H1 (cell line): ENCODE data around the gene PAX5. TPM values are rescaled to one million over a fixed set of nuclear protein-coding genes. Genes with fewer than 3 reads are reported as not detected.

Source experiments
- CTCF ChIA-PET: fragments of 300-600 bp; sonication (Branson Sonifier 250); formaldehyde crosslinking; loops from one replicate; lab custom pipeline; 2021; ENCODE audit not compliant: partially characterized antibody; lab: Charles Lee
- POLR2A ChIA-PET: fragments of 300-600 bp; sonication (Branson Sonifier 250); formaldehyde crosslinking; loops from one replicate; lab custom pipeline; 2021; ENCODE audit warnings: inconsistent platforms; ENCODE audit not compliant: partially characterized antibody; lab: Charles Lee
- DNase-seq, 2 experiments: peaks; one replicate each; pipeline versions ENCODE4 v3.0.0 to v3.0.0-alpha.2; 2010 to 2022; ENCODE audit warnings: low spot score in 2 of 2, low read depth in 1 of 2, mixed read lengths in 1 of 2
- FAIRE-seq: peaks from 2 replicates; lab custom pipeline; 2011; peaks lifted over from hg19 to GRCh38; lab: Jason Lieb, UNC
- H2AFZ ChIP-seq: 2 replicates; pipeline ENCODE4 v1.8.1; 2012; ENCODE audit warnings: low read length, inconsistent platforms
- H2AK5ac ChIP-seq: 2 replicates; pipeline ENCODE4 v1.6.1; 2013; ENCODE audit warnings: low read depth, low read length
- H2BK120ac ChIP-seq: replicated peaks from 2 replicates; pipeline ENCODE3; 2013; ENCODE audit warnings: low read depth, low read length, inconsistent platforms
- H2BK12ac ChIP-seq: 2 replicates; pipeline ENCODE4 v1.6.1; 2013; ENCODE audit warnings: low read depth, low read length
- H2BK15ac ChIP-seq: 2 replicates; pipeline ENCODE4 v1.6.1; 2013; ENCODE audit warnings: low read length
- H2BK20ac ChIP-seq: 2 replicates; pipeline ENCODE4 v1.6.1; 2013; ENCODE audit warnings: low read length
- H2BK5ac ChIP-seq: 2 replicates; pipeline ENCODE4 v1.6.1; 2013; ENCODE audit warnings: low read depth, low read length
- H3K14ac ChIP-seq: 2 replicates; pipeline ENCODE4 v1.6.1; 2013; ENCODE audit warnings: inconsistent platforms; ENCODE audit not compliant: insufficient read length
- H3K18ac ChIP-seq: 2 replicates; pipeline ENCODE4 v1.6.1; 2013; ENCODE audit warnings: low read length; ENCODE audit errors: extremely low read depth
- H3K23ac ChIP-seq: 2 replicates; pipeline ENCODE4 v1.6.1; 2013; ENCODE audit warnings: inconsistent platforms; ENCODE audit not compliant: insufficient read length
- H3K23me2 ChIP-seq: 2 replicates; pipeline ENCODE4 v1.6.1; 2013; ENCODE audit warnings: low read depth, low read length
- H3K27ac ChIP-seq: 2 replicates; pipeline ENCODE4 v1.6.1; 2011; ENCODE audit warnings: low read depth, low read length, inconsistent platforms
- H3K27me3 ChIP-seq, 4 experiments: replicated peaks in 1 of 4; 1 replicate in 1 of 4; 2 replicates in 3 of 4; pipeline versions ENCODE4 v1.6.1 to v1.8.1; 2011 to 2013; ENCODE audit warnings: low read length in 3 of 4, mild to moderate bottlenecking in 3 of 4, inconsistent platforms in 2 of 4, mixed read lengths in 2 of 4, moderate library complexity in 1 of 4; ENCODE audit not compliant: control insufficient read depth in 3 of 4, insufficient read depth in 3 of 4; ENCODE audit errors: extremely low read depth in 1 of 4
- H3K36me3 ChIP-seq, 4 experiments: 2 replicates each; pipeline versions ENCODE4 v1.6.1 to v1.8.1; 2011 to 2013; ENCODE audit warnings: mild to moderate bottlenecking in 4 of 4, low read length in 3 of 4, moderate library complexity in 2 of 4, control low read depth in 1 of 4, inconsistent platforms in 1 of 4; ENCODE audit not compliant: insufficient read depth in 4 of 4, control insufficient read depth in 2 of 4
- H3K4ac ChIP-seq: replicated peaks from 2 replicates; pipeline ENCODE3; 2013; ENCODE audit warnings: low read length, low read depth, mixed read lengths, inconsistent platforms; ENCODE audit not compliant: insufficient read length
- H3K4me1 ChIP-seq, 4 experiments: replicated peaks in 1 of 4; 1 replicate in 1 of 4; 2 replicates in 3 of 4; pipeline versions ENCODE4 v1.6.1 to v1.8.1; 2011 to 2013; ENCODE audit warnings: low read length in 3 of 4, inconsistent platforms in 2 of 4, mixed read lengths in 1 of 4; ENCODE audit not compliant: insufficient read depth in 4 of 4, control insufficient read depth in 3 of 4
- H3K4me2 ChIP-seq, 2 experiments: 2 replicates each; pipeline versions ENCODE4 v1.6.1 to v1.8.1; 2011 to 2013; ENCODE audit warnings: low read depth in 2 of 2, low read length in 2 of 2, control low read depth in 1 of 2, inconsistent platforms in 1 of 2, mild to moderate bottlenecking in 1 of 2; ENCODE audit not compliant: insufficient read depth in 1 of 2
- H3K4me3 ChIP-seq, 4 experiments: fragments of 200-600, 300-600 bp in 1 of 4; sonication (generic), shearing (Covaris generic), sonication (Bioruptor Twin) in 1 of 4; 2 replicates each; pipeline versions ENCODE4 v1.5.1 to v1.8.1; 2011 to 2016; ENCODE audit warnings: low read length in 4 of 4, low read depth in 3 of 4, control low read depth in 2 of 4, inconsistent platforms in 2 of 4, mild to moderate bottlenecking in 2 of 4, mixed read lengths in 1 of 4, moderate library complexity in 1 of 4; ENCODE audit not compliant: insufficient read depth in 2 of 4; ENCODE audit errors: extremely low read depth in 1 of 4
- H3K56ac ChIP-seq: replicated peaks from 2 replicates; pipeline ENCODE3; 2013; ENCODE audit warnings: low read depth, mild to moderate bottlenecking, mixed read lengths, low read length, inconsistent platforms; ENCODE audit not compliant: insufficient read length
- H3K79me1 ChIP-seq: 2 replicates; pipeline ENCODE4 v1.6.1; 2013; ENCODE audit warnings: low read depth, low read length, control low read depth
- H3K79me2 ChIP-seq, 2 experiments: 2 replicates each; pipeline versions ENCODE4 v1.6.1 to v1.8.1; 2012 to 2013; ENCODE audit warnings: low read length in 2 of 2, mild to moderate bottlenecking in 2 of 2, inconsistent platforms in 1 of 2; ENCODE audit not compliant: insufficient read depth in 2 of 2, control insufficient read depth in 1 of 2
- H3K9ac ChIP-seq, 4 experiments: replicated peaks in 1 of 4; 1 replicate in 1 of 4; 2 replicates in 3 of 4; pipeline versions ENCODE4 v1.6.1 to v1.8.1; 2011 to 2013; ENCODE audit warnings: low read depth in 3 of 4, low read length in 3 of 4, control low read depth in 2 of 4, mild to moderate bottlenecking in 2 of 4, moderate library complexity in 2 of 4, inconsistent platforms in 1 of 4; ENCODE audit errors: extremely low read depth in 1 of 4
- H3K9me3 ChIP-seq, 2 experiments: 2 replicates each; pipeline versions ENCODE4 v1.6.1 to v1.8.1; 2012 to 2013; ENCODE audit warnings: mild to moderate bottlenecking in 2 of 2, moderate library complexity in 2 of 2, control low read depth in 1 of 2, inconsistent platforms in 1 of 2, low read depth in 1 of 2, low read length in 1 of 2, mixed read lengths in 1 of 2; ENCODE audit not compliant: insufficient read depth in 2 of 2
- H4K20me1 ChIP-seq, 2 experiments: replicated peaks in 1 of 2; 2 replicates each; pipeline versions ENCODE3 to v1.8.1; 2011 to 2013; ENCODE audit warnings: inconsistent platforms in 2 of 2, low read length in 2 of 2, mild to moderate bottlenecking in 1 of 2; ENCODE audit not compliant: insufficient read depth in 2 of 2, control insufficient read depth in 1 of 2
- H4K5ac ChIP-seq: 2 replicates; pipeline ENCODE4 v1.6.1; 2013; ENCODE audit warnings: low read length, low read depth, mixed read lengths, inconsistent platforms; ENCODE audit not compliant: insufficient read length
- H4K8ac ChIP-seq: 2 replicates; pipeline ENCODE4 v1.8.0; 2013; ENCODE audit warnings: mild to moderate bottlenecking, moderate library complexity, low read length, inconsistent platforms; ENCODE audit not compliant: insufficient read depth; ENCODE audit errors: extremely low read depth
- H4K91ac ChIP-seq: replicated peaks from 2 replicates; pipeline ENCODE3; 2013; ENCODE audit warnings: low read length, mixed read lengths, inconsistent platforms; ENCODE audit not compliant: insufficient read length
- CTCF ChIP-seq, 3 experiments: IDR thresholded peaks; 1 replicate in 2 of 3; 2 replicates in 1 of 3; pipeline versions ENCODE4 v1.5.1 to v1.6.1; 2011; ENCODE audit warnings: low read length in 3 of 3, mild to moderate bottlenecking in 3 of 3, inconsistent platforms in 2 of 3, low read depth in 1 of 3, moderate library complexity in 1 of 3; ENCODE audit not compliant: insufficient read depth in 1 of 3; ENCODE audit errors: control extremely low read depth in 1 of 3
- JUND ChIP-seq: IDR thresholded peaks from 2 replicates; pipeline ENCODE4 v1.6.1; 2011; ENCODE audit warnings: mild to moderate bottlenecking, improper control_type of control experiment, low read length
- RAD21 ChIP-seq, 2 experiments: IDR thresholded peaks in 1 of 2; conservative IDR thresholded peaks in 1 of 2; 2 replicates each; pipeline ENCODE4 v1.6.1; 2011; ENCODE audit warnings: low read depth in 2 of 2, low read length in 2 of 2, improper control_type of control experiment in 1 of 2, inconsistent platforms in 1 of 2, mild to moderate bottlenecking in 1 of 2, moderate library complexity in 1 of 2
- SP4 ChIP-seq: IDR thresholded peaks from 2 replicates; pipeline ENCODE4 v1.6.1; 2012; ENCODE audit warnings: low read length, inconsistent platforms
- TAF1 ChIP-seq: IDR thresholded peaks from 2 replicates; pipeline ENCODE4 v1.6.1; 2011; ENCODE audit warnings: mild to moderate bottlenecking, low read depth, low read length
- WGBS, 2 experiments: shearing (Covaris generic) in 1 of 2; methylation state at CpG; one replicate each; pipeline versions ENCODE4 v1.1.6 to v1.1.7; 2013 to 2015; ENCODE audit warnings: low lambda C conversion rate in 2 of 2, mixed read lengths in 2 of 2, inconsistent platforms in 1 of 2, low coverage in 1 of 2, missing lambda C conversion rate in 1 of 2; ENCODE audit not compliant: insufficient replicate concordance in 2 of 2, insufficient coverage in 1 of 2, insufficient read length in 1 of 2; ENCODE audit errors: extremely low coverage in 1 of 2, missing lambda C conversion rate in 1 of 2; 5-methylcytosine and 5-hydroxymethylcytosine counted together
- polyA plus RNA-seq, 7 experiments: library from polyadenylated mRNA; depleted of rRNA in 3 of 7; stranded (reverse) in 5 of 7; unstranded in 2 of 7; fragments of >200 nt in 5 of 7; fragments of 200-250 nt in 2 of 7; gene quantifications; 1 replicate in 5 of 7; 2 replicates in 1 of 7; 4 replicates in 1 of 7; pipeline versions ENCODE4 v1.2.1 to v1.2.3, GENCODE V29; 2011 to 2013; ENCODE audit warnings: missing spikeins in 2 of 7, mixed read lengths in 2 of 7
- total RNA-seq: library from RNA; stranded (reverse); fragmentation: NEBNext Ultra II Directional; extraction: Animal tissue kit (Norgen Biotek cat#: 25700); gene quantifications from 2 replicates; pipeline ENCODE4 v1.2.1, GENCODE V29; 2021

The PAX5 gene
- total and polyA plus RNA-seq, 2 of the 8 experiments (the other 6 are each of a cell fraction or from before 2014, with no cell fraction given) = 0.29 to 0.43 TPM

- no peak overlapping the region for H3K4me3 ChIP-seq
- FAIRE-seq = no peak
These were observed 123.0 kb downstream of the PAX5 start for GRCh38 chr9:36911037-36911436.

More at GRCh38 chr9:36911037-36911436, 123.0 kb downstream of the PAX5 start:
- Histone ChIP-seq H3K27me3 (no peaks in the 10 kb centered on the region), H3K27ac (no peak overlapping the region), H2AFZ (no peak overlapping the region), H3K4ac (no peak overlapping the region), H2BK120ac (no peak overlapping the region), H3K79me2 (no peaks in the 10 kb centered on the region), H3K9ac (no peak overlapping the region), H3K4me2 (no peak overlapping the region), H3K18ac (no peak overlapping the region), H2BK12ac (no peak overlapping the region), H4K20me1 (peaks cover 0 to 2% of the 10 kb centered on the region in 2 experiments), H3K23ac (no peak overlapping the region), H2BK5ac (no peak overlapping the region), H2BK15ac (no peak overlapping the region), H3K56ac (no peak overlapping the region), H2BK20ac (no peak overlapping the region), H3K14ac (no peak overlapping the region), H2AK5ac (no peak overlapping the region), H4K8ac (no peak overlapping the region), H4K5ac (no peak overlapping the region), H3K4me1 (peaks cover 5 to 7% (median 6%) of the 10 kb centered on the region in 4 experiments), H3K23me2 (no peaks in the 10 kb centered on the region), H3K79me1 (no peaks in the 10 kb centered on the region), H3K9me3 (no peaks in the 10 kb centered on the region), H3K36me3 (no peaks in the 10 kb centered on the region), H4K91ac (no peak overlapping the region)
- POLR2A ChIA-PET = no interaction called here
- TF ChIP-seq SP4 = no peak
- TF ChIP-seq RAD21 (IDR thresholded peaks at IDR 0.05 in 1 of 2, conservative IDR thresholded peaks at IDR 0.05 in 1 of 2; ENCODE audit: low read depth in 2 of 2, low read length in 2 of 2) = peak in 1 of 2 experiments; percentile 14; a peak in 1 of 4 replicates
- TF ChIP-seq TAF1 = no peak
- no peak for TF ChIP-seq JUND
- peak; percentile 10 to 54 (median 41); a peak in 3 of 4 replicates for TF ChIP-seq CTCF (IDR thresholded peaks at IDR 0.05; ENCODE audit: control extremely low read depth in 1 of 3, insufficient read depth in 1 of 3, low read depth in 1 of 3, low read length in 3 of 3)
- 84% methylated on average over 6 of the region's 6 CpGs; no CpG with 5 or more reads in 1 of the 2 experiments for WGBS, 2 experiments
- CTCF ChIA-PET = interaction anchor here (0.6 to 12.0 kb wide), 16 partner anchors 10 to 503 kb away, joined by 3 to 74 read pairs (median 4); no protein-coding TSS in a partner anchor
- DNase-seq = no peak
